ENCODE measurements around the gene UTS2B. TPM values are rescaled to one million over a fixed set of nuclear protein-coding genes. Genes with fewer than 3 reads are reported as not detected.

The UTS2B gene
- polyA plus RNA-seq, 1 of the 3 experiments (the other 2 are of a cell fraction): 0.03 TPM

DNA sequence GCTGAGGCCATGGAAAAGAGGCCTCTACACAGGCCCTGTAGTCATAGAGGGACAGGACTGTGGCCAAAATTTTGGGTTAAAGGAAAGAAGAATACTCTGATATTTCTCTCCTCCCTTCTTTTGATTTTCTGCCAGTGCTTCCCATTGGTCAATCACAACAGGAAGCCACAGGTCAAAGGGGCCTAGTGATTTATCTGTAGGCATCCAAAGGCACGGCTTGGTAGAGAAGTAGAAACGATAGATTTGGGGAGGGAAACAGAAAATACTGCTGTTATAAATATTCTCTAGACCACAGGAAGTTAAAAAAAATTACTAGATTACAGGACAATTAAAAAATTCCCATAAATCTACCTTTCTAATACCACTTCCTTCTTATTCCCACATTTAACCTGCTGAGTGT, 2.8 kb downstream of the UTS2B start:
- Histone ChIP-seq H3K27ac (ENCODE audit: low read depth in 2 of 2, low read length in 1 of 2) (no peak overlapping the region), H2AFZ (ENCODE audit: low read depth) (no peak overlapping the region), H4K20me1 (ENCODE audit: insufficient read depth) (no peaks in the 10 kb centered on the region), H3F3A (replicated peaks; ENCODE audit: insufficient read depth) (peaks cover 18% of the 10 kb centered on the region), H3K9me2 (no peaks in the 10 kb centered on the region), H3K4me1 (ENCODE audit: control insufficient read depth in 1 of 2, insufficient read depth in 2 of 2, low read depth in 1 of 2, low read length in 1 of 2) (peaks cover 18 to 21% of the 10 kb centered on the region in 2 experiments; a peak in 3 of 4 replicates), H3K36me3 (replicated peaks in 1 of 2; ENCODE audit: control insufficient read depth in 1 of 2, insufficient read depth in 2 of 2, low read length in 1 of 2) (no peaks in the 10 kb centered on the region), H3K4me2 (no peak overlapping the region), H3K27me3 (ENCODE audit: insufficient read depth) (no peaks in the 10 kb centered on the region), H3K9ac (no peak overlapping the region), H3K79me2 (ENCODE audit: insufficient read depth) (peaks cover 34% of the 10 kb centered on the region), H3K9me3 (no peaks in the 10 kb centered on the region), H3K4me3 (ENCODE audit: low read depth in 2 of 2, low read length in 1 of 2) (no peak overlapping the region)
- DNase-seq: no peak
- TF ChIP-seq GATA2 (CRISPR knock-in tag; IDR thresholded peaks at IDR 0.05) (no peak), CHD2 (IDR thresholded peaks at IDR 0.05; ENCODE audit: low read length, partially characterized antibody) (no peak), TEAD4 (IDR thresholded peaks at IDR 0.05; ENCODE audit: borderline replicate concordance, insufficient read depth) (no peak), ELF1 (IDR thresholded peaks at IDR 0.05) (no peak), RAD21 (IDR thresholded peaks at IDR 0.05; ENCODE audit: low read length) (no peak), TAF1 (IDR thresholded peaks at IDR 0.05; ENCODE audit: borderline replicate concordance, low read depth, low read length) (no peak), JUND (IDR thresholded peaks at IDR 0.05) (no peak), FOXJ3 (CRISPR knock-in tag; IDR thresholded peaks at IDR 0.05) (no peak), SIN3A (IDR thresholded peaks at IDR 0.05; ENCODE audit: borderline replicate concordance, low read depth, low read length) (no peak), RFX5 (IDR thresholded peaks at IDR 0.05; ENCODE audit: low read length) (no peak), FOSL2 (IDR thresholded peaks at IDR 0.05; ENCODE audit: borderline replicate concordance, low read depth) (no peak), SMC3 (IDR thresholded peaks at IDR 0.05; ENCODE audit: low read depth, low read length) (no peak)
- TF ChIP-seq, protein P1, sequence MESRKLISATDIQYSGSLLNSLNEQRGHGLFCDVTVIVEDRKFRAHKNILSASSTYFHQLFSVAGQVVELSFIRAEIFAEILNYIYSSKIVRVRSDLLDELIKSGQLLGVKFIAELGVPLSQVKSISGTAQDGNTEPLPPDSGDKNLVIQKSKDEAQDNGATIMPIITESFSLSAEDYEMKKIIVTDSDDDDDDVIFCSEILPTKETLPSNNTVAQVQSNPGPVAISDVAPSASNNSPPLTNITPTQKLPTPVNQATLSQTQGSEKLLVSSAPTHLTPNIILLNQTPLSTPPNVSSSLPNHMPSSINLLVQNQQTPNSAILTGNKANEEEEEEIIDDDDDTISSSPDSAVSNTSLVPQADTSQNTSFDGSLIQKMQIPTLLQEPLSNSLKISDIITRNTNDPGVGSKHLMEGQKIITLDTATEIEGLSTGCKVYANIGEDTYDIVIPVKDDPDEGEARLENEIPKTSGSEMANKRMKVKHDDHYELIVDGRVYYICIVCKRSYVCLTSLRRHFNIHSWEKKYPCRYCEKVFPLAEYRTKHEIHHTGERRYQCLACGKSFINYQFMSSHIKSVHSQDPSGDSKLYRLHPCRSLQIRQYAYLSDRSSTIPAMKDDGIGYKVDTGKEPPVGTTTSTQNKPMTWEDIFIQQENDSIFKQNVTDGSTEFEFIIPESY (IDR thresholded peaks at IDR 0.05; ENCODE audit: borderline replicate concordance, low read depth): no peak
- TF ChIP-seq, protein P2, sequence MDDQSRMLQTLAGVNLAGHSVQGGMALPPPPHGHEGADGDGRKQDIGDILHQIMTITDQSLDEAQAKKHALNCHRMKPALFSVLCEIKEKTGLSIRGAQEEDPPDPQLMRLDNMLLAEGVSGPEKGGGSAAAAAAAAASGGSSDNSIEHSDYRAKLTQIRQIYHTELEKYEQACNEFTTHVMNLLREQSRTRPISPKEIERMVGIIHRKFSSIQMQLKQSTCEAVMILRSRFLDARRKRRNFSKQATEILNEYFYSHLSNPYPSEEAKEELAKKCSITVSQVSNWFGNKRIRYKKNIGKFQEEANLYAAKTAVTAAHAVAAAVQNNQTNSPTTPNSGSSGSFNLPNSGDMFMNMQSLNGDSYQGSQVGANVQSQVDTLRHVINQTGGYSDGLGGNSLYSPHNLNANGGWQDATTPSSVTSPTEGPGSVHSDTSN (IDR thresholded peaks at IDR 0.05): no peak
- TF ChIP-seq, protein P3, sequence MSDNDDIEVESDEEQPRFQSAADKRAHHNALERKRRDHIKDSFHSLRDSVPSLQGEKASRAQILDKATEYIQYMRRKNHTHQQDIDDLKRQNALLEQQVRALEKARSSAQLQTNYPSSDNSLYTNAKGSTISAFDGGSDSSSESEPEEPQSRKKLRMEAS (IDR thresholded peaks at IDR 0.05; ENCODE audit: low read depth): no peak
- ChIA-PET POLR2A (no interaction called here), CTCF (no interaction called here)
- 76% methylated on average over 2 of the region's 2 CpGs for WGBS (ENCODE audit: low lambda C conversion rate)

DNA sequence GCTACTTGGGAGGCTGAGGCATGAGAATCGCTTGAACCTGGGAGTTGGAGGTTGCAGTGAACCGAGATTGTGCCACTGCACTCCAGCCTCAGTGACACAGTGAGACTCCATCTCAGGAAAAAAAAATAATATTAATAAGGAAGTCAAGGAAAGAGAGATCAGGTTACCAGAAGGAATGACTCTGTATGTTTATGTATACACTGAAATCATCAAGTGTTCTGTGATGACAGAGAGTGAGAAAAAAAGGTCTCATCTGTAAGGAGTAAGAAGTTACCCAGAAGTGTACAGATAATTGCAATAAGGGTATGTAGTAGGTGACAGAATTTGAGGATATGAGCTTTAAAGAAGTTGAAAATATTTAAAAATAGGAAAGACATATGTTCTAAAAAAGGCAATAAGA, 5.4 kb downstream of the UTS2B start:
- H3K27ac ChIP-seq (ENCODE audit: low read depth in 2 of 2, low read length in 1 of 2): no peak overlapping the region

More for the DNA sequence above, 5.4 kb downstream of the UTS2B start:
- H3F3A ChIP-seq (replicated peaks; ENCODE audit: insufficient read depth): peaks cover under 1% of the 10 kb centered on the region
- no peak overlapping the region for H3K9ac ChIP-seq
- no peak overlapping the region for H3K4me3 ChIP-seq (ENCODE audit: low read depth in 2 of 2, low read length in 1 of 2)
- ChIA-PET POLR2A (no interaction called here), CTCF (interaction anchor here (0.9 kb wide), 1 partner anchor 25 kb away, joined by 3 read pairs; no protein-coding TSS in a partner anchor)
- H2AFZ ChIP-seq (ENCODE audit: low read depth): no peak overlapping the region
- TF ChIP-seq, protein P4, sequence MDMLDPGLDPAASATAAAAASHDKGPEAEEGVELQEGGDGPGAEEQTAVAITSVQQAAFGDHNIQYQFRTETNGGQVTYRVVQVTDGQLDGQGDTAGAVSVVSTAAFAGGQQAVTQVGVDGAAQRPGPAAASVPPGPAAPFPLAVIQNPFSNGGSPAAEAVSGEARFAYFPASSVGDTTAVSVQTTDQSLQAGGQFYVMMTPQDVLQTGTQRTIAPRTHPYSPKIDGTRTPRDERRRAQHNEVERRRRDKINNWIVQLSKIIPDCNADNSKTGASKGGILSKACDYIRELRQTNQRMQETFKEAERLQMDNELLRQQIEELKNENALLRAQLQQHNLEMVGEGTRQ (IDR thresholded peaks at IDR 0.05; ENCODE audit: borderline replicate concordance, low read depth, low read length): no peak
- no peak for DNase-seq
- H3K36me3 ChIP-seq (replicated peaks in 1 of 2; ENCODE audit: control insufficient read depth in 1 of 2, insufficient read depth in 2 of 2, low read length in 1 of 2): no peaks in the 10 kb centered on the region
- H3K27me3 ChIP-seq (ENCODE audit: insufficient read depth): no peaks in the 10 kb centered on the region
- H3K79me2 ChIP-seq (ENCODE audit: insufficient read depth): peaks cover 8% of the 10 kb centered on the region; the same call in 1 of the 2 replicates
- H4K20me1 ChIP-seq (ENCODE audit: insufficient read depth): no peaks in the 10 kb centered on the region
- H3K4me2 ChIP-seq: no peak overlapping the region
- H3K4me1 ChIP-seq (ENCODE audit: control insufficient read depth in 1 of 2, insufficient read depth in 2 of 2, low read depth in 1 of 2, low read length in 1 of 2): peaks cover 5 to 6% of the 10 kb centered on the region in 2 experiments; a peak in 2 of 4 replicates
- H3K9me2 ChIP-seq: no peaks in the 10 kb centered on the region
- 63% methylated on average over 2 of the region's 2 CpGs for WGBS (ENCODE audit: low lambda C conversion rate)
- H3K9me3 ChIP-seq: no peaks in the 10 kb centered on the region
